ENCODE data around the gene BICD1.
"Not testable (repeated sequence)": the region's sequence is repeated elsewhere in the genome, so short reads cannot be mapped to it uniquely, and the experiment has no call there.

Gene BICD1

GRCh38 chr12:32106517-32107358, at the start of gene BICD1:
Gene BICD1 (plus strand): TSS chr12:32106847. CDS start chr12:32107332, 485 bp downstream.
- peak; percentile 84 for DNase-seq

- no peak for DNase-seq
Measured at GRCh38 chr12:32061033-32061432, 45.6 kb upstream of the BICD1 start.

GRCh38 chr12:32062881-32063280, 43.8 kb upstream of the BICD1 start:
- no peak for DNase-seq

- DNase-seq = no peak
Measured at GRCh38 chr12:32063796-32064195, 42.9 kb upstream of the BICD1 start.

- DNase-seq = no peak
Measured at GRCh38 chr12:32066206-32066605, 40.4 kb upstream of the BICD1 start.

GRCh38 chr12:32069071-32069470, 37.6 kb upstream of the BICD1 start:
- no peak for DNase-seq

- no peak for DNase-seq
Measured at GRCh38 chr12:32069731-32070130, 36.9 kb upstream of the BICD1 start.

- DNase-seq = no peak
Measured at GRCh38 chr12:32070370-32070769, 36.3 kb upstream of the BICD1 start.

GRCh38 chr12:32072102-32072501, 34.5 kb upstream of the BICD1 start:
- no peak for DNase-seq

GRCh38 chr12:32074432-32074831, 32.2 kb upstream of the BICD1 start:
- DNase-seq = no peak

- DNase-seq = no peak
Measured at GRCh38 chr12:32076941-32077340, 29.7 kb upstream of the BICD1 start.

- DNase-seq = no peak
Measured at GRCh38 chr12:32080435-32080834, 26.2 kb upstream of the BICD1 start.

- no peak for DNase-seq
Measured at GRCh38 chr12:32083489-32083888, 23.2 kb upstream of the BICD1 start.

- no peak for DNase-seq
Measured at GRCh38 chr12:32084017-32084688, 22.5 kb upstream of the BICD1 start.

- no peak for DNase-seq
Measured at GRCh38 chr12:32084753-32085152, 21.9 kb upstream of the BICD1 start.

GRCh38 chr12:32087306-32087705, 19.3 kb upstream of the BICD1 start:
- no peak for DNase-seq

- DNase-seq = no peak
Measured at GRCh38 chr12:32089156-32089555, 17.5 kb upstream of the BICD1 start.

- no peak for DNase-seq
Measured at GRCh38 chr12:32089586-32089985, 17.1 kb upstream of the BICD1 start.

- no peak for DNase-seq
Measured at GRCh38 chr12:32091696-32092095, 15.0 kb upstream of the BICD1 start.

GRCh38 chr12:32098112-32098511, 8.5 kb upstream of the BICD1 start:
- no peak for DNase-seq

- DNase-seq = not testable (repeated sequence)
Measured at GRCh38 chr12:32099275-32099674, 7.4 kb upstream of the BICD1 start.

GRCh38 chr12:32100361-32100760, 6.3 kb upstream of the BICD1 start:
- no peak for DNase-seq

- DNase-seq = no peak
Measured at GRCh38 chr12:32100888-32101287, 5.8 kb upstream of the BICD1 start.

GRCh38 chr12:32102234-32102633, 4.4 kb upstream of the BICD1 start:
- DNase-seq = no peak

All from NCI-H1694 (cell line).